Measurements from ENCODE around the gene ANKFY1. TPM values are rescaled to one million over a fixed set of nuclear protein-coding genes. Genes with fewer than 3 reads are reported as not detected.
A peak's percentile ranks its signal among the peaks of the same experiment; 100 is the strongest.

The ANKFY1 gene
- total RNA-seq, 1 donor from 2014 or later, result 70.3 TPM

DNA sequence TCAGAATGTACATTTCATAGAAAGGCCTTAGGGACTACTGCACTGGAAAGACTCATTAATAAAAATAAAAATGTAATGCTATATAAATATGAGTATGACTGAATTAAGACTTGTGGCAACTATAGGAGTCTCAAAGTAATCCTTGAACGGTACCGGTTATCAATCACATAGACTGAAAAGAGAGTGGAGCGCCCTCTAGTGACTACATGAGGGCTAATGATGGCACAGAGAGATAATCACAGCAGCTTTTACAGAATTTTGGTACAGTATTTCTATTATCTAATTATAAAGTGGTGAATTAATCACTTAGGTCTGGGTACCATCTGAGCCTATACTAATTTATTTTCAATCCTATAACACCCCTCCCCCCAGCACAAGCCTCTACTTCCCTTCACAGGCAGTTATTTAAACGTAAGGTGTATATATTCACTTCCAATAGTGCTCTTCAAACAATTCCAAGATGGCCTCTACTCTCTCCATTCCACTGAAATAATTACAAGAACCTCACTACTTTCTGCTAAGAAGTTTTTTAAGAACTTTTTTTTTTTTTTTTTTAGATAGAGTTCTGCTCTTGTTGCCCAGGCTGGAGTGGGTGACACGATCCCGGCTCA lies 40.7 kb upstream of the ANKFY1 start:
- Histone ChIP-seq H3K27ac (no peak overlapping the region), H3K4me1 (peaks cover 17% of the 10 kb centered on the region), H3K36me3 (peaks cover 45% of the 10 kb centered on the region), H3K27me3 (ENCODE audit: low read depth) (no peaks in the 10 kb centered on the region), H3K4me3 (no peak overlapping the region), H3K9me3 (no peaks in the 10 kb centered on the region)
- TF ChIP-seq, protein P1, sequence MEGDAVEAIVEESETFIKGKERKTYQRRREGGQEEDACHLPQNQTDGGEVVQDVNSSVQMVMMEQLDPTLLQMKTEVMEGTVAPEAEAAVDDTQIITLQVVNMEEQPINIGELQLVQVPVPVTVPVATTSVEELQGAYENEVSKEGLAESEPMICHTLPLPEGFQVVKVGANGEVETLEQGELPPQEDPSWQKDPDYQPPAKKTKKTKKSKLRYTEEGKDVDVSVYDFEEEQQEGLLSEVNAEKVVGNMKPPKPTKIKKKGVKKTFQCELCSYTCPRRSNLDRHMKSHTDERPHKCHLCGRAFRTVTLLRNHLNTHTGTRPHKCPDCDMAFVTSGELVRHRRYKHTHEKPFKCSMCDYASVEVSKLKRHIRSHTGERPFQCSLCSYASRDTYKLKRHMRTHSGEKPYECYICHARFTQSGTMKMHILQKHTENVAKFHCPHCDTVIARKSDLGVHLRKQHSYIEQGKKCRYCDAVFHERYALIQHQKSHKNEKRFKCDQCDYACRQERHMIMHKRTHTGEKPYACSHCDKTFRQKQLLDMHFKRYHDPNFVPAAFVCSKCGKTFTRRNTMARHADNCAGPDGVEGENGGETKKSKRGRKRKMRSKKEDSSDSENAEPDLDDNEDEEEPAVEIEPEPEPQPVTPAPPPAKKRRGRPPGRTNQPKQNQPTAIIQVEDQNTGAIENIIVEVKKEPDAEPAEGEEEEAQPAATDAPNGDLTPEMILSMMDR (IDR thresholded peaks at IDR 0.05), result peak; percentile 80
- intact Hi-C loops (cut with DNase I), result no loop called here
- no peak for DNase-seq
- ATAC-seq, result peak; percentile 70 to 78

DNA sequence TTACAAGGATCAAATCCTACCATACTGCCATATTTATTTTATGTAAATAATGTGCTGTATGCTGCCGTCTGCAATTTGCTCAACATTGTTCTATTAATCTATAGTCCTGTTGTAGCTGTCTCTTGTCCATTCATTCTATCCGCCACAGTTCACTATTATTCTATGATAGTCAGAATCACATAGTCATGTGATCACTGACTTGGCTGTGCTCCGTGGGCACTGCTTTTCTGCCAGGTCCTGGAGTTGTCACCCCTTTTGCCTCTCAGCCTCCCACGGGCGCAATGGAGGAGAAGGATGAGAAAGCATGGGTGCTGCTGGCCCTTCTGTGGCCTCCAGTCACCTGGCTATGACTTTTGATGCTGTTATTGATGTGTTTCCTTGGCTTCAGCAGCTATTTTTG lies 37.3 kb upstream of the ANKFY1 start:
- intact Hi-C loops (cut with DNase I), result no loop called here
- H3K36me3 ChIP-seq, result peaks cover 40% of the 10 kb centered on the region
- TF ChIP-seq, protein P1 (IDR thresholded peaks at IDR 0.05), result no peak
- DNase-seq (no peak), ATAC-seq (no peak)
- H3K27me3 ChIP-seq (ENCODE audit: low read depth), result no peaks in the 10 kb centered on the region
- no peaks in the 10 kb centered on the region for H3K9me3 ChIP-seq
- H3K4me3 ChIP-seq, result no peak overlapping the region
- no peak overlapping the region for H3K27ac ChIP-seq
- peaks cover 7% of the 10 kb centered on the region for H3K4me1 ChIP-seq

DNA sequence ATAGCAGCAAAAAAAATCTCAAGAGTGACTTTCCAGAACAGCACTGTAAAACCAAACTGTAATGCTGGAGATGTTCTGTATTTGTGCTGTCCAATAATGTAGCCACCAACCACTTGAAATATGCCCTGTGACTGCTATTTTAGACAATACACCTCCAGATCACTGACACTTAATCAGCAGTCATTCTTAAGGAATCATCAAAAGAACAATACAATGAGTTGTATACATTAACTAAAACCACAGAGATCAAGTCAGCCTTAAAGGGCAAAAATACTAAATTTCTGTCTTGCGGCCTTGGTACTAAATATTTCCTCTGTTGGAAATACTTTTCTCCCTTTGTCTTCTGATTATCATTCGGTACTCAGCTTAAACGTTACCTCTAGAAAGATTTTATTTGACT lies 33.6 kb upstream of the ANKFY1 start:
- Histone ChIP-seq H3K36me3 (peaks cover 30% of the 10 kb centered on the region), H3K9me3 (no peaks in the 10 kb centered on the region), H3K4me3 (no peak overlapping the region), H3K27ac (no peak overlapping the region), H3K27me3 (ENCODE audit: low read depth) (no peaks in the 10 kb centered on the region), H3K4me1 (no peaks in the 10 kb centered on the region)
- ATAC-seq (no peak), DNase-seq (no peak)
- TF ChIP-seq, protein P1 (IDR thresholded peaks at IDR 0.05), result no peak
- intact Hi-C loops (cut with DNase I), result no loop called here

DNA sequence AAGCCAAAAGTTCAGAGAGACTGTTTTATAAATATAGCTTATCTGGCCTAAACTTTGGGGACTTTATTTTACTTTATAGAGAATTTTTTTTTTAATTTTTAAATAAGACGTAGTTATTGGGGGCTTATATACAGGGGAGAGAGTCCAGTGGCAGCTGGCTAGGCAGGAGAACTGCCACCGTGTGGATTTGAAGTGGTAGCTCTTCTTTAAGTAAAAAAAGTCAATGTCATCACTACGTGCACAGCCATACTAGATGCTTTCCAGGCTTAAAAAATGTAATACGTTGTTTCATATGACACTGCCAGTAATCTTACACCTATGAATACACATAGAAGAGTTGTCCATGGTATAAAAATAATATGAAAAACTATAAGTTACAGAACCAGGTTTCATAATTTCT lies 31.9 kb upstream of the ANKFY1 start:
- DNase-seq, result no peak

DNA sequence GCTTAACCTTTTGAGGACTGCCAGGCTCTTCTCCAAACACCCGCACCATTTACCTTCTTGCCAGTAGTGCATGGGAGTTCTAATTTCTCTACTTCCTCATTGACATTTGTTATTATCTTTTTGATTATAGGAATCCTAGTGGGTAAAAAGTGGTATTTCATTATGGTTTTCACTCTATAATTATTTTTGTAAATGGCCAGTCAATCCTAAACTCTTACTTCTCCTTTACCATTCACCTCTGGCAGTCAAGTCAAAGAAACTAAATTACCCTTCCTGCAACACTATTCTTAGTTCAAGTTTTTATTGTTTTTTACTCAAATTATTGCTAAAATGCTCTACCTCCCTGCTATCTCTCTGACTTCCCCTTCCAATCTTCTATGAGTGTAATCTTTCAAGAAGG lies 29.8 kb upstream of the ANKFY1 start:
- Histone ChIP-seq H3K27ac (no peak overlapping the region), H3K36me3 (peaks cover 37% of the 10 kb centered on the region), H3K9me3 (no peaks in the 10 kb centered on the region), H3K4me1 (no peaks in the 10 kb centered on the region), H3K27me3 (ENCODE audit: low read depth) (no peaks in the 10 kb centered on the region), H3K4me3 (no peak overlapping the region)
- no peak for DNase-seq
- TF ChIP-seq, protein P1 (IDR thresholded peaks at IDR 0.05), result no peak
- intact Hi-C loops (cut with DNase I), result no loop called here
- no peak for ATAC-seq

More for the DNA sequence above, 31.9 kb upstream of the ANKFY1 start:
- H3K27me3 ChIP-seq (ENCODE audit: low read depth), result no peaks in the 10 kb centered on the region
- ATAC-seq, result no peak
- intact Hi-C loops (cut with DNase I), result no loop called here
- no peaks in the 10 kb centered on the region for H3K4me1 ChIP-seq
- no peak overlapping the region for H3K27ac ChIP-seq
- TF ChIP-seq, protein P1 (IDR thresholded peaks at IDR 0.05), result no peak
- no peak overlapping the region for H3K4me3 ChIP-seq
- H3K9me3 ChIP-seq, result no peaks in the 10 kb centered on the region
- H3K36me3 ChIP-seq, result peaks cover 24% of the 10 kb centered on the region

Measured in lower lobe of right lung (tissue), 2 donors.